Gastroesophageal sphincter (tissue), 4 donors: ENCODE results near the gene BABAM1. TPM values are rescaled to one million over a fixed set of nuclear protein-coding genes. Genes with fewer than 3 reads are reported as not detected.

Experiments
- ATAC-seq: fragments of 150-250 bp; one replicate; pipeline ENCODE4 v1.9.1; 2016; ENCODE audit warnings: mild to moderate bottlenecking, moderate library complexity
- H3K27ac ChIP-seq, 4 donors: fragments of 200-600 bp; sonication (generic) in 3 of 4; 1 replicate in 3 of 4; 2 replicates in 1 of 4; pipeline ENCODE4 v1.5.1; 2016 to 2019
- H3K27me3 ChIP-seq: fragments of 200-600 bp; sonication (generic); one replicate; pipeline ENCODE4 v1.5.1; 2019
- H3K36me3 ChIP-seq, 2 donors: fragments of 200-600 bp; sonication (generic); one replicate each; pipeline ENCODE4 v1.5.1; 2019; ENCODE audit warnings: control low read depth in 1 of 2
- H3K4me1 ChIP-seq, 3 donors: fragments of 200-600 bp; sonication (generic); 1 replicate in 2 of 3; 2 replicates in 1 of 3; pipeline ENCODE4 v1.5.1; 2016 to 2019; ENCODE audit warnings: control low read depth in 2 of 3
- H3K4me3 ChIP-seq, 2 donors: fragments of 200-600 bp; sonication (generic); one replicate each; pipeline ENCODE4 v1.5.1; 2019; ENCODE audit warnings: mild to moderate bottlenecking in 1 of 2, moderate library complexity in 1 of 2
- H3K9me3 ChIP-seq, 3 donors: fragments of 200-600 bp; sonication (generic); one replicate each; pipeline ENCODE4 v1.5.1; 2017 to 2019; ENCODE audit warnings: control low read depth in 2 of 3
- EP300 ChIP-seq: sonication (generic); formaldehyde crosslinking; IDR thresholded peaks from one replicate; pipeline ENCODE4 v1.6.1; 2017; ENCODE audit warnings: antibody characterized with exemption, mild to moderate bottlenecking
- POLR2A ChIP-seq, 2 donors: fragments of 450-650 bp; IDR thresholded peaks; one replicate each; pipeline ENCODE4 v1.6.1; 2017; ENCODE audit warnings: antibody characterized with exemption in 2 of 2, mild to moderate bottlenecking in 2 of 2, moderate library complexity in 1 of 2
- POLR2AphosphoS5 ChIP-seq: sonication (generic); formaldehyde crosslinking; IDR thresholded peaks from one replicate; pipeline ENCODE4 v1.6.1; 2017; ENCODE audit warnings: antibody characterized with exemption
- WGBS, 2 donors: methylation state at CpG; one replicate each; pipeline ENCODE4 v1.1.5; 2018; ENCODE audit warnings: low coverage in 1 of 2; 5-methylcytosine and 5-hydroxymethylcytosine counted together
- total RNA-seq, 4 donors: library from RNA; depleted of rRNA; stranded (reverse); fragments of >200 nt; gene quantifications; one replicate each; pipeline ENCODE4 v1.1.0, GENCODE V29; 2016
- TF ChIP-seq, protein P1 (sequence below), 4 experiments: fragments of 200-600 bp in 2 of 4; fragments of 450-650 bp in 2 of 4; sonication (generic) in 1 of 4; IDR thresholded peaks; one replicate each; pipeline ENCODE4 v1.5.1; 2017 to 2019; ENCODE audit warnings: antibody characterized with exemption in 4 of 4, mild to moderate bottlenecking in 2 of 4, moderate library complexity in 2 of 4

Gene BABAM1
- total RNA-seq, 4 donors from 2014 or later = 62.6 to 91.8 (median 81.9) TPM

DNA sequence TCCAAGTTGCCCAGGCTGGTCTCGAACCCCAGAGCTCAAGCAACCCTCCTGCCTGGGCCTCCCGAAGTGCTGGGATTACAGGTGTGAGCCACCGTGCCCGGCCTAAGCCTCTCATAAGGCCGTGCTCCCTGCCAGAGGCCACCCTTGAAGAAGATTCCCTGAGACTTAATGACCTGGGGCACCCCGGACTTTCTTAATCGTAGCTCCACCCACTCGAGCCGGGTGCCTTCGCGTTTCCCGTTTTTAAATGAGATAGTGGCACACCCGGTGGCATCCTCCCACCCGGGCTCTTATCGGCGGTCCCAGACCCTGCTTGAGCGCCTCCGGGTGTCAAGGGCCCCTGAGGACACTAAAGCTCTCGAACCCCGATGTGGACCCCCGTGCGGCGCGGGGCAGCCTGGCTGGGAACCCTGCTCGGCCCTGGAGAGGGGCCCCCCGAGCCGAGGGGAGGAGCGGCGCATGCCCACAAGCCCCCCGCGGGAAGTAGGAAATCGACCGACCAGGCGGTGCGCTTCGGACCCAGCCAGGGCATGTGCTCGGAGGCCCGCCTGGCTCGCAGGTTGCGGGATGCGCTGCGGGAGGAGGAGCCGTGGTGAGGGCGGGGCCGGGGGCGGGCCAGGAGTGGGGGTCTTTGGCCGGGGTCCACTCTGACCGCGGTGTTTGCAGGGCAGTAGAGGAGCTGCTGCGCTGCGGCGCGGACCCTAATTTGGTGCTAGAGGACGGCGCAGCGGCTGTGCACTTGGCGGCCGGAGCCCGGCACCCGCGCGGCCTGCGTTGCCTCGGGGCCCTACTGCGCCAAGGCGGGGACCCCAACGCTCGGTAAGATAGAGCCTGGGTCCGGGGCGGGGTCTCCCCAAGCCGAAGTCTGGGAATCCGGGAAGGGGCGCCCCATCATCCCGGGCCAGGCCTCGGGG, 14.4 kb downstream of the BABAM1 start, which contains the start of gene ANKLE1:
TSS of gene ANKLE1 (plus strand) at position 511 of the 914 bp plus-strand sequence. CDS start at position 531, 20 bp downstream.
- Histone ChIP-seq H3K9me3 (no peaks in the 10 kb centered on the region), H3K27ac (no peak within 1 kb of the TSS), H3K27me3 (peaks cover 26% of the 10 kb centered on the region), H3K36me3 (peaks cover 0 to 32% of the 10 kb centered on the region in 2 donors), H3K4me1 (peaks cover 0 to 19% (median 17%) of the 10 kb centered on the region in 3 donors), H3K4me3 (peak within 1 kb of the TSS; percentile 5 to 43)
- TF ChIP-seq, protein P1, sequence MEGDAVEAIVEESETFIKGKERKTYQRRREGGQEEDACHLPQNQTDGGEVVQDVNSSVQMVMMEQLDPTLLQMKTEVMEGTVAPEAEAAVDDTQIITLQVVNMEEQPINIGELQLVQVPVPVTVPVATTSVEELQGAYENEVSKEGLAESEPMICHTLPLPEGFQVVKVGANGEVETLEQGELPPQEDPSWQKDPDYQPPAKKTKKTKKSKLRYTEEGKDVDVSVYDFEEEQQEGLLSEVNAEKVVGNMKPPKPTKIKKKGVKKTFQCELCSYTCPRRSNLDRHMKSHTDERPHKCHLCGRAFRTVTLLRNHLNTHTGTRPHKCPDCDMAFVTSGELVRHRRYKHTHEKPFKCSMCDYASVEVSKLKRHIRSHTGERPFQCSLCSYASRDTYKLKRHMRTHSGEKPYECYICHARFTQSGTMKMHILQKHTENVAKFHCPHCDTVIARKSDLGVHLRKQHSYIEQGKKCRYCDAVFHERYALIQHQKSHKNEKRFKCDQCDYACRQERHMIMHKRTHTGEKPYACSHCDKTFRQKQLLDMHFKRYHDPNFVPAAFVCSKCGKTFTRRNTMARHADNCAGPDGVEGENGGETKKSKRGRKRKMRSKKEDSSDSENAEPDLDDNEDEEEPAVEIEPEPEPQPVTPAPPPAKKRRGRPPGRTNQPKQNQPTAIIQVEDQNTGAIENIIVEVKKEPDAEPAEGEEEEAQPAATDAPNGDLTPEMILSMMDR (IDR thresholded peaks at IDR 0.05) = no peak
- TF ChIP-seq EP300 (no peak), POLR2AphosphoS5 (no peak), POLR2A (IDR thresholded peaks at IDR 0.05) (no peak)
- no peak for ATAC-seq
- 0 to 25% methylated on average over 1 to 4 of the region's 75 CpGs for WGBS, 2 donors

- Histone ChIP-seq H3K9me3 (no peaks in the 10 kb centered on the region), H3K4me3 (peak overlapping the region; percentile 5 to 43), H3K27ac (no peak overlapping the region), H3K36me3 (peaks cover 0 to 23% of the 10 kb centered on the region in 2 donors), H3K4me1 (peaks cover 0 to 19% (median 17%) of the 10 kb centered on the region in 3 donors), H3K27me3 (peaks cover 26% of the 10 kb centered on the region)
- WGBS, 2 donors = 10 to 13% methylated on average over 3 to 4 of the region's 45 CpGs
- peak; percentile 90 for ATAC-seq
- no peak for TF ChIP-seq EP300
- TF ChIP-seq, protein P1 (IDR thresholded peaks at IDR 0.05) = peak in 3 of 4 experiments; percentile 89 to 96 (median 89)
These were observed 15.4 kb downstream of the BABAM1 start for GRCh38 chr19:17282488-17283125.

DNA sequence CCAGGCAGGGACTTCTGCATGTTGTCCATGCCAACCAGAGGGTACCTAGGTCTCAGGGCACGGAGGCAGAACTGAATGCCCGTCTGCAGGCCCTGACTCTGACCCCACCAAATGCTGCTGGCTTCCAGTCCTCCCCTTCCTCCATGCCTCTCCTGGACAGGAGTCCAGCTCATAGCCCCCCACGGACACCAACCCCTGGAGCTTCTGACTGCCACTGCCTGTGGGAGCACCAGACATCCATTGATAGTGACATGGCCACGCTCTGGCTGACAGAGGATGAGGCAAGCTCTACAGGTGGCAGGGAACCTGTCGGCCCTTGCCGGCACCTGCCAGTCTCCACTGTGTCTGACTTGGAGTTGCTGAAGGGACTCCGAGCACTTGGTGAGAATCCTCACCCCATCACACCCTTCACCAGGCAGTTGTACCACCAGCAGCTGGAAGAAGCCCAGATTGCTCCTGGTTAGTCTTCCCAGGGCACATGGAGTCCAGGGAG, 16.3 kb downstream of the BABAM1 start:
- Histone ChIP-seq H3K4me3 (no peak overlapping the region), H3K4me1 (peaks cover 0 to 19% (median 17%) of the 10 kb centered on the region in 3 donors), H3K36me3 (peaks cover 0 to 13% of the 10 kb centered on the region in 2 donors), H3K27ac (no peak overlapping the region), H3K27me3 (peaks cover 26% of the 10 kb centered on the region), H3K9me3 (no peaks in the 10 kb centered on the region)
- 82% methylated on average over 2 of the region's 7 CpGs; no CpG with 5 or more reads in 1 of the 2 donors for WGBS, 2 donors
- no peak for ATAC-seq
- no peak for TF ChIP-seq EP300
- no peak for TF ChIP-seq POLR2AphosphoS5
- TF ChIP-seq POLR2A (IDR thresholded peaks at IDR 0.05) = no peak
- TF ChIP-seq, protein P1 (IDR thresholded peaks at IDR 0.05) = no peak

- Histone ChIP-seq H3K9me3 (no peaks in the 10 kb centered on the region), H3K4me3 (no peak overlapping the region), H3K27ac (no peak overlapping the region), H3K27me3 (peaks cover 26% of the 10 kb centered on the region), H3K4me1 (peaks cover 0 to 27% (median 17%) of the 10 kb centered on the region in 3 donors), H3K36me3 (no peaks in the 10 kb centered on the region)
- no peak for ATAC-seq
- WGBS, 2 donors = 0 to 61% methylated on average over 1 to 3 of the region's 18 CpGs
- TF ChIP-seq, protein P1 (IDR thresholded peaks at IDR 0.05) = no peak
- TF ChIP-seq POLR2AphosphoS5 = no peak
- TF ChIP-seq EP300 = no peak
- no peak for TF ChIP-seq POLR2A (IDR thresholded peaks at IDR 0.05)
These were observed 18.3 kb downstream of the BABAM1 start for GRCh38 chr19:17285415-17286135.
